Osteocyte (in vitro differentiated cells): ENCODE results near the gene CXADR. TPM values are rescaled to one million over a fixed set of nuclear protein-coding genes. Genes with fewer than 3 reads are reported as not detected.

Experiments
- DNase-seq: peaks from one replicate; pipeline ENCODE4 v3.0.0; 2021; ENCODE audit warnings: mixed read lengths; ENCODE audit not compliant: unreplicated experiment; ENCODE audit errors: extremely low spot score
- H3K27ac Mint-ChIP-seq: one replicate; pipeline ENCODE4 v1.8.0; 2021; ENCODE audit warnings: mild to moderate bottlenecking, mixed read lengths; ENCODE audit not compliant: unreplicated experiment
- H3K27me3 Mint-ChIP-seq: one replicate; pipeline ENCODE4 v1.8.0; 2021; ENCODE audit warnings: mixed read lengths; ENCODE audit not compliant: unreplicated experiment
- H3K36me3 Mint-ChIP-seq: one replicate; pipeline ENCODE4 v1.8.0; 2021; ENCODE audit warnings: mixed read lengths; ENCODE audit not compliant: unreplicated experiment
- H3K4me1 Mint-ChIP-seq: one replicate; pipeline ENCODE4 v1.8.0; 2021; ENCODE audit warnings: mixed read lengths; ENCODE audit not compliant: unreplicated experiment
- H3K4me3 Mint-ChIP-seq: one replicate; pipeline ENCODE4 v1.8.0; 2021; ENCODE audit warnings: mild to moderate bottlenecking, moderate library complexity, mixed read lengths; ENCODE audit not compliant: unreplicated experiment
- H3K9me3 Mint-ChIP-seq: one replicate; pipeline ENCODE4 v1.8.0; 2021; ENCODE audit warnings: mixed read lengths; ENCODE audit not compliant: unreplicated experiment
- CTCF ChIP-seq: fragments of 200-600 bp; sonication (generic); IDR thresholded peaks from 2 replicates; pipeline ENCODE4 v1.5.0; 2021; ENCODE audit warnings: antibody characterized with exemption, mild to moderate bottlenecking, moderate library complexity
- total RNA-seq: library from RNA; stranded (reverse); gene quantifications from 2 replicates; pipeline ENCODE4 v1.2.1, GENCODE V29; 2021

CXADR gene
- total RNA-seq, 1 donor from 2014 or later = 0.11 TPM

GRCh38 chr21:17640821-17641220, 128.0 kb downstream of the CXADR start:
- TF ChIP-seq CTCF = no peak
- Mint-ChIP-seq H3K27ac (no peak overlapping the region), H3K4me1 (no peaks in the 10 kb centered on the region), H3K36me3 (no peaks in the 10 kb centered on the region), H3K9me3 (peaks cover 4% of the 10 kb centered on the region), H3K27me3 (peaks cover 2% of the 10 kb centered on the region), H3K4me3 (no peak overlapping the region)
- no peak for DNase-seq

Other genes with a start within 250 kb of the CXADR start
- 21.1 and 21.5 TPM in 2 replicates for gene BTG3, start 99.9 kb downstream of the CXADR start, total RNA-seq